Stimulated activated CD8-positive, alpha-beta memory T cell treated with anti-CD3 and anti-CD28 coated beads, Interleukin-12 subunit alpha, Interleukin-12 subunit beta, amount 100 ng/mL, for 4 hours (primary cell): ENCODE results near the gene CCDC74B.
"Not testable (repeated sequence)": the region's sequence is repeated elsewhere in the genome, so short reads cannot be mapped to it uniquely, and the experiment has no call there.

ENCODE experiments used
- DNase-seq: peaks from one replicate; pipeline ENCODE4 v3.0.0-alpha.2; 2020; ENCODE audit warnings: low read depth

Gene CCDC74B

GRCh38 chr2:130145006-130145414, at the start of gene CCDC74B:
Gene CCDC74B, minus strand, starts transcription at chr2:130145112. Its CDS starts 116 bp downstream, at chr2:130144996.
- peak; percentile 31 for DNase-seq

GRCh38 chr2:130193824-130194223, 48.9 kb upstream of the CCDC74B start:
- not testable (repeated sequence) for DNase-seq

DNA sequence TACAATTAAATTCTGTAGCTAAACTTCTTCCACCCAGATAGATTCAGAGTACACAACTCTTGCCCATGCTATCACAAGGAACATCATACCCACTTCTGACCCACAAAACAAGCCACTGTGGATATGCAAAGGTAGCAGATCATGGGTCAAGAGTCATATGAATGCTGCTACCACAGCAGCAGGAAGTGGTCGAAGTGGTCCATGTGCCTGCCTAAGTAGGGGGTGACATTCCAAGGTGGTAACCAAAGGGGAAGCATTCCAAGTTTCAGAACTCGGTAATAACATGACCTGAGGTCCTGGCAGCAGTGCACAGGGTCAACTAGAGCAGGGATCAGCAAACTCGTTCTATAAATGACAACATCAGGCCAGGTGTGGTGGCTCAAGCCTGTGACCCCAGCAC, 47.5 kb upstream of the CCDC74B start:
- DNase-seq = not testable (repeated sequence)

GRCh38 chr2:130191319-130191718, 46.4 kb upstream of the CCDC74B start:
- not testable (repeated sequence) for DNase-seq

GRCh38 chr2:130190237-130190636, 45.3 kb upstream of the CCDC74B start:
- no peak for DNase-seq

DNA sequence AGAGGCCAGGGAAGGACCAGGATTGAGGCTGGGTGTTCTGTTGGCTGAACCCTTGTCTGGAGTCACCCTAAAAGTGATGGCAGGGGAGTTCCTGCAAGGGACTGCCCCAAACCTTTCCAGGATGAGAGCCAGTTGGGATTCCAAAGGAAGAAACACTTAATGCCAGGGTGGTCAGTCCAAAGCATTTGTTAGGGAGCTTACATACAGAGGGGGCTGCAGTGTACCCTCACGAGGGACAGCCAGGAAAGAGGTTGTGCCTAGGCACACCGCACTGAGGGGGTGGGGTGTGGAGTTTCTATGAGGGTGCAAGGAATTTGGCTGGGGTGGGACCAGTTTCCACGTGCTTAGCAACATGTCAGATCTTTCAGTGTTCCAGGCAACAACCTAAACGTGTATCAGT, 44.0 kb upstream of the CCDC74B start:
- not testable (repeated sequence) for DNase-seq

DNA sequence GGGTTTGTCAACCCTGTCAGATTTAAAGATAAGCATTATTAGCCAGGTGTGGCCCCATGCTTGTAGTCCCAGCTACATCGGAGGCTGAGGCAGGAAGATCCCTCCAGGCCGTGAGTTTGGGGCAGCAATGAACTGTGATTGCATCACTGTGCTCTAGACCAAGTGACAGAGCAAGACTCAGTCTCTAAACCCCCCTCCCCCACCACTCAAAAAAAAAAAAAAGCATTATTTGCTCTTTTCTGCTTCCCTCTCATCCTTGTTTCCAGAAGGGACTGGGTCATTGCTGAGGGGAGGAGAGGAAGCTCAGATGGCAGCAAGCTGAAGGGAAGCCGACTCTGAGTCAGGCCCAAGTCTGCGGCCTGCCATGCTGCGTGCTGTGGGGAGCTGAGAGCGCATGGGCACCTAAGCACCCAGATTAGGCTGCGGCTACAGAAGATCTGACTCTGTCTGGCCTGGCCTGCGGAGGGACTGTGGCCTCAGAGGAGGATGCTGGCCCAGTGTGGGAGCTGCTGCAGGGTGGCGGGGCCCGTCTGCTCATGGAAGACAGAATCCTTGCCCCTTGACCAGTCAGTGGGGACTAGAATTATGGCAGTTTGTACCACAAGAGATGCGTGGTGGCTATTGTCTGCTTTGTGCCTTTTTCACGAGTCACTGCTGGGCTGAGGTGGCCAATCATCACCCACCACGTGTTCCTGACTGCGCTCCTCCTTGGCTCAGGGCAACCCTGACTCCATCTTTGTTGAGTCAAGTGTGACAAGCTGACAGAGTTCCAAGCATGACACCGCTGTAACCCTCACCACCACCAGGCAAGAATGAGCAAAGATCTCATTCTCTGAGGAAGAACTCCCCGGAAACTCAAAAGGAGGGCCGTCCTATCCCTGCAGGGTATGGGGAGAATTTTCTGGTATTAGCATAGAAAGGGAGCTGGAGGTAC, 43.2 kb upstream of the CCDC74B start:
- DNase-seq = not testable (repeated sequence)

- no peak for DNase-seq
Observed at GRCh38 chr2:130187268-130187667, 42.4 kb upstream of the CCDC74B start.

DNA sequence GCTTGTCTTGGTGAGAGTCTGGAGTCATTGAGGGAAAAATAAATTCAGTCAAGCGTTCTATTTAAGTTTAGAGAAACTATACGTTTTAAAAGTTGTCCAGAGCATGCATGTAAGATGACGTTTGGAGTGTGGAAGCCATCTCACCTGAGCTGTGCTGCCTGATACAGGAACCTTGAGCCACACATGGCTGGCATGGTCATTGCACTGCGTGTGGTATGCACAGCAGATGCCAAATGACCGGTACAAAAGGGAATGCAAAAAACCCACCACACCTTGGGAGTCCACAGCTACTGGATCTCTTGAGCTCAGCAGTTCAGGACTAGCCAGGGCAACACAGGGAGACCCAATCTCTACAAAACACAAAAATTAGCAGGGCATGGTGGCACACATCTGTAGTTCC, 41.5 kb upstream of the CCDC74B start:
- no peak for DNase-seq

- DNase-seq = no peak
Observed at GRCh38 chr2:130185896-130186295, 41.0 kb upstream of the CCDC74B start.

- DNase-seq = no peak
Observed at GRCh38 chr2:130185436-130185835, 40.5 kb upstream of the CCDC74B start.

- DNase-seq = no peak
Observed at GRCh38 chr2:130183512-130184373, 38.8 kb upstream of the CCDC74B start.

- not testable (repeated sequence) for DNase-seq
Observed at GRCh38 chr2:130182826-130183511, 38.1 kb upstream of the CCDC74B start.

DNA sequence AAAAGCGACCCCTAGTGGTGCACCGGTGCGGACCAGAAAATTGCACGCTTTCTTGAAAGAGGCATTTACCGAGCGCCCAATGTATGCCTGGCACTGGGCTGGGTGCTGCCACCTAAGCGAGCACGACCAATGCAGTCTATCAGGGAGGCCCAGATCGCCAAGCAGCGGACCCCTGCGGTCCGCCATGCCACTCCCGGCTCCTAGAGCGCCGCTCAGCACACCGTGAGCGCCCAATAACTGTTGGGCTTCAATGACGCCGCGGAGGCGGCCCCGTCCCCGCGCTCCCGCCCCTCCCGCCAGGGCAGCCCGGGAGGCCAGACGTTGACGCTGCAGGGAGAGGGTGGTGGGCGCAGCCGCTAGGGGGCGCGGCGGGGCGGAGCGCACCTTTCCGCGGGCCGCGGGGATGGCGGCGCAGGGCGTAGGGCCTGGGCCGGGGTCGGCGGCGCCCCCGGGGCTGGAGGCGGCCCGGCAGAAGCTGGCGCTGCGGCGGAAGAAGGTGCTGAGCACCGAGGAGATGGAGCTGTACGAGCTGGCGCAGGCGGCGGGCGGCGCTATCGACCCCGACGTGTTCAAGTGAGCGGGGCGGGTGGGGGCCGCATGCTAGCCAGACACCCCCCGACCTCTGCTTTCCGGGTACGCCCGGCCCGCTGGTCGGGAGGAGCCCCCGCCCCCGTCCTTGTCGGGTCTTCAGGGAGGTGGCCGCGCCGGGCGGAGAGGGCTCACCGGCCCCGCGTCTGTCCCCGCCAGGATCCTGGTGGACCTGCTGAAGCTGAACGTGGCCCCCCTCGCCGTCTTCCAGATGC, 37.2 kb upstream of the CCDC74B start, which contains the start of gene MZT2B:
Gene MZT2B, plus strand, starts transcription at position 383 of the 803 bp plus-strand sequence. Its CDS starts 21 bp downstream, at position 404.
- peak; percentile 85 for DNase-seq

- peak; percentile 97 for DNase-seq
Observed at GRCh38 chr2:130181325-130181879, 36.5 kb upstream of the CCDC74B start, which contains the start of gene SMPD4. Gene SMPD4, minus strand, starts transcription at chr2:130181602. Its CDS starts 5,010 bp downstream, at chr2:130176592.

GRCh38 chr2:130180404-130181324, 35.8 kb upstream of the CCDC74B start:
- not testable (repeated sequence) for DNase-seq

- not testable (repeated sequence) for DNase-seq
Observed at GRCh38 chr2:130174866-130175265, 30.0 kb upstream of the CCDC74B start.

DNA sequence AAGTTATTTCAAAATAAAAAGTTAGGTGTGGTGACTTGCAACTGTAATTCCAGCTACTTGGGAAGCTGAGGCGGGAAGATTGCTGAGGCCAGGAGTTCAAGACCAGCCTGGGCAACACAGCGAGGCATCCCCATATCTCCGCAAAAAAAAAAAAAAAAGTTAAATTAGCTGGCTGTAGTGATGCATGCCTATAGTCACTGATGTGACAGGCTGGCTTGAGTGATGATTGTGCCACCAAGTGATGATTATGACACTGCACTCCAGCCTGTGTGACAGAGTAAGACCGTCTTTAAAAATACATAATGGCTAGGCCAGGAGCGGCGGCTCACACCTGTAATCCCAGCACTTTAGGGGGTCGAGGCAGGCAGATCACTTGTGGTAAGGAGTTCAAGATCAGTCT, 25.0 kb upstream of the CCDC74B start:
- DNase-seq = no peak

- DNase-seq = not testable (repeated sequence)
Observed at GRCh38 chr2:130169163-130169562, 24.3 kb upstream of the CCDC74B start.
